H1 (cell line): ENCODE measurements around the gene CLDN15. TPM values are rescaled to one million over a fixed set of nuclear protein-coding genes. Genes with fewer than 3 reads are reported as not detected.

ENCODE experiments used
- ATF2 ChIP-seq: IDR thresholded peaks from 2 replicates; pipeline ENCODE4 v1.6.1; 2012; ENCODE audit warnings: low read length, inconsistent platforms
- BACH1 ChIP-seq: IDR thresholded peaks from 2 replicates; pipeline ENCODE4 v1.6.1; 2012; ENCODE audit warnings: low read length, improper control_type of control experiment
- BRCA1 ChIP-seq: IDR thresholded peaks from 2 replicates; pipeline ENCODE4 v1.6.1; 2012; ENCODE audit warnings: low read depth, low read length, improper control_type of control experiment
- CBX5 ChIP-seq: fragments of 300-800, 300-1000 bp; sonication (generic); IDR thresholded peaks from 2 replicates; pipeline ENCODE4 v1.7.1; 2016; ENCODE audit warnings: antibody characterized with exemption, low read length, low read depth
- CHD1 ChIP-seq: IDR thresholded peaks from 2 replicates; pipeline ENCODE4 v1.6.1; 2012; ENCODE audit warnings: low read depth, low read length, improper control_type of control experiment
- E2F6 ChIP-seq: IDR thresholded peaks from 2 replicates; pipeline ENCODE4 v1.6.1; 2012; ENCODE audit warnings: inconsistent platforms
- EGR1 ChIP-seq: IDR thresholded peaks from 2 replicates; pipeline ENCODE4 v1.6.1; 2011; ENCODE audit warnings: low read depth, low read length, borderline replicate concordance
- EP300 ChIP-seq, 2 experiments: IDR thresholded peaks; 1 replicate in 1 of 2; 2 replicates in 1 of 2; pipeline ENCODE4 v1.6.1; 2011 to 2012; ENCODE audit warnings: low read depth in 2 of 2, low read length in 2 of 2, mild to moderate bottlenecking in 2 of 2, borderline replicate concordance in 1 of 2, inconsistent platforms in 1 of 2, moderate library complexity in 1 of 2
- FOSL1 ChIP-seq: IDR thresholded peaks from 2 replicates; pipeline ENCODE4 v1.6.1; 2011; ENCODE audit warnings: mild to moderate bottlenecking, low read depth, low read length, moderate library complexity; ENCODE audit not compliant: insufficient read depth
- GABPA ChIP-seq: IDR thresholded peaks from 2 replicates; pipeline ENCODE4 v1.6.1; 2011; ENCODE audit warnings: mild to moderate bottlenecking, low read length, moderate library complexity, borderline replicate concordance; ENCODE audit not compliant: insufficient read depth
- GTF2F1 ChIP-seq: IDR thresholded peaks from 2 replicates; pipeline ENCODE4 v1.6.1; 2012; ENCODE audit warnings: low read depth, low read length, improper control_type of control experiment, borderline replicate concordance
- HDAC6 ChIP-seq: IDR thresholded peaks from one replicate; pipeline ENCODE4 v1.7.1; 2012; ENCODE audit warnings: low read depth, mild to moderate bottlenecking, inconsistent platforms, low read length, moderate library complexity
- KDM1A ChIP-seq: fragments of 200-600, 300-600 bp; sonication (generic); IDR thresholded peaks from 2 replicates; pipeline ENCODE4 v1.7.1; 2016; ENCODE audit warnings: mild to moderate bottlenecking, low read length, borderline replicate concordance
- KDM4A ChIP-seq: IDR thresholded peaks from one replicate; pipeline ENCODE4 v1.7.1; 2012; ENCODE audit warnings: low read depth, mild to moderate bottlenecking, moderate library complexity, low read length, inconsistent platforms; ENCODE audit not compliant: severe bottlenecking
- NRF1 ChIP-seq: IDR thresholded peaks from 2 replicates; pipeline ENCODE4 v1.6.1; 2011; ENCODE audit warnings: mild to moderate bottlenecking, low read depth, low read length, improper control_type of control experiment
- SIN3A ChIP-seq, 2 experiments: IDR thresholded peaks in 1 of 2; conservative IDR thresholded peaks in 1 of 2; 2 replicates each; pipeline ENCODE4 v1.6.1; 2011 to 2012; ENCODE audit warnings: low read length in 2 of 2, improper control_type of control experiment in 1 of 2, low read depth in 1 of 2, mild to moderate bottlenecking in 1 of 2
- SIRT6 ChIP-seq: IDR thresholded peaks from one replicate; pipeline ENCODE4 v1.7.1; 2012; ENCODE audit warnings: low read length, inconsistent platforms
- SIX5 ChIP-seq: IDR thresholded peaks from 2 replicates; pipeline ENCODE4 v1.6.1; 2011; ENCODE audit warnings: mild to moderate bottlenecking, low read depth, low read length
- SP1 ChIP-seq: IDR thresholded peaks from 2 replicates; pipeline ENCODE4 v1.6.1; 2011; ENCODE audit warnings: low read depth, low read length
- SP2 ChIP-seq: IDR thresholded peaks from 2 replicates; pipeline ENCODE4 v1.6.1; 2012; ENCODE audit warnings: mild to moderate bottlenecking, low read length, inconsistent platforms
- TCF12 ChIP-seq: IDR thresholded peaks from 2 replicates; pipeline ENCODE4 v1.6.1; 2011; ENCODE audit warnings: low read depth, mild to moderate bottlenecking, low read length
- TEAD4 ChIP-seq: IDR thresholded peaks from 2 replicates; pipeline ENCODE4 v1.6.1; 2012; ENCODE audit warnings: low read depth, low read length, inconsistent platforms, mixed read lengths
- ZNF274 ChIP-seq: IDR thresholded peaks from 2 replicates; pipeline ENCODE4 v1.7.0; 2012; ENCODE audit warnings: low read length, borderline replicate concordance; ENCODE audit errors: extremely low read depth
- polyA plus RNA-seq, 7 experiments: library from polyadenylated mRNA; depleted of rRNA in 3 of 7; stranded (reverse) in 5 of 7; unstranded in 2 of 7; fragments of >200 nt in 5 of 7; fragments of 200-250 nt in 2 of 7; gene quantifications; 1 replicate in 5 of 7; 2 replicates in 1 of 7; 4 replicates in 1 of 7; pipeline versions ENCODE4 v1.2.1 to v1.2.3, GENCODE V29; 2011 to 2013; ENCODE audit warnings: missing spikeins in 2 of 7, mixed read lengths in 2 of 7
- total RNA-seq: library from RNA; stranded (reverse); fragmentation: NEBNext Ultra II Directional; extraction: Animal tissue kit (Norgen Biotek cat#: 25700); gene quantifications from 2 replicates; pipeline ENCODE4 v1.2.1, GENCODE V29; 2021

The CLDN15 gene
- total and polyA plus RNA-seq, 2 of the 8 experiments (the other 6 are each of a cell fraction or from before 2014, with no cell fraction given), result 5.5 to 7.6 TPM

DNA sequence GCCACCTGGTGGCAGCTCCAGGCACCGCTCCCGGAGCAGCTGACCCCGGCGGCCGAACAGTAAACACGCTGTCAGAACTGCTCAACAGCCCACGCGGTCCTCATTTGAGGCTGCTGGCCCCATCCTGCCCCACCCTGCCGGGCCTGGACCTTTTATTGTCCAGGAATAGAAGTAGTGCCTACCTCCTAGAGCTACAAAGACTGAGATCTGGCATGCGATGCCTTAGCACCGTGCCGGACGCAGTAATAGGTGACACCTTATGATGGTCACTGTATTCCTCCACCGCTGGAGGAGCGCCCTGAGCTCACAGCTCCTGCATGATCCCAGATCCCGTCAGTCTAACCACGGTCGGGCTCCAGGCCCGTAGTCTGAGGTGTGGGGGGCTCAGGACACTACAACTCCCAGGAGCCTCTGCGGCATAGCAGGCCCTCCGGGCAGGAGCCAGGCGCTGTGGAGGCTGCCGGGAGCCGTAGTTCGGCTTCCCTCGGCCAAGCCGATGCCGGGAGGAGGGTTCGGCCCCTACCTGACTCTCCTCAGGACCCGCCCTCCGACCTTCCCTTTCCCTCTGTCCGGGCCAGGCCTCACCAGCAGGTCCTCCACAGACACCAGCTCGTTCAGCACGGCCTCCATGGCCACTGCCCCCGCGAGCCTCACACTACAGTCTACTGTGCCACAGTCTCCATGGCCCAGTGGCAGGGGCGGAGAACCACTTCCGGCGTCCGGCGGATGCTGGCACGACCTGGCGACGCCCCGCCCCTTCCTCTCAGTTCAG lies 7.0 kb upstream of the CLDN15 start, which contains the start of gene FIS1 (continued):
- TF ChIP-seq GABPA (peak; percentile 88), FOSL1 (no peak), EGR1 (no peak), ATF2 (no peak), GTF2F1 (no peak), KDM1A (no peak), KDM4A (peak; percentile 69), CHD1 (no peak), EP300 (IDR thresholded peaks at IDR 0.05; ENCODE audit: borderline replicate concordance in 1 of 2, low read depth in 2 of 2, low read length in 2 of 2) (no peak), TEAD4 (no peak), NRF1 (no peak), CBX5 (no peak), E2F6 (no peak), TCF12 (0 out of 2 replicates have a peak, but pooled peaks have one; percentile 51), HDAC6 (no peak), SP1 (no peak), SP2 (no peak), SIN3A (conservative IDR thresholded peaks at IDR 0.05 in 1 of 2, IDR thresholded peaks at IDR 0.05 in 1 of 2; ENCODE audit: low read depth in 1 of 2, low read length in 2 of 2) (peak; percentile 93 to 97; a peak in 3 of 4 replicates), SIRT6 (no peak), BACH1 (no peak), SIX5 (peak; percentile 95), BRCA1 (no peak), ZNF274 (no peak)
